GM21381 (cell line): ENCODE data around the gene RFPL3.
"Not testable (repeated sequence)": the region's sequence is repeated elsewhere in the genome, so short reads cannot be mapped to it uniquely, and the experiment has no call there.

Source experiments
- ATAC-seq: cut with Tn5 transposase; IDR thresholded peaks from one replicate; pipeline ENCODE4 v1.9.1; 2021; ENCODE audit warnings: mild to moderate bottlenecking, moderate library complexity; ENCODE audit not compliant: unreplicated experiment

RFPL3 gene

DNA sequence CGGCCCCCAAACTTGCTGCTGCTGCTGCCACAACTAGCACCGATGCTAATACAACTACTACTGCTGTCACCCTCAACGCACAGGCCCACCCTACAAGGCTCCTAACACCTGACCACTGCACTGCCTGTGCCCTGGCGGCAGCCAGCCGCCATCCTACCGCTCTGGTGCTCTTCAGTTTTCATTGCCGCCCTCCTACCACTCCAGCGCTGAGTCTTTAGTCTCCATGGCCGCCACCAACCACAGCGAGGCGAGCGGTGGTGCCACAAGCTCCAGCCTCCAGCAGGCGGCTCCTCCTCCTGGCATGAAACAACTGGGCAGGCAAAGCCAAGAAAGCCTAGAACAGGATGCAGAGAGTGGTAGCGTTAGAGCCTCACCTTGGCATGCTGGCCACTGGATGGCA, 5.0 kb upstream of the RFPL3 start:
- no peak for ATAC-seq

DNA sequence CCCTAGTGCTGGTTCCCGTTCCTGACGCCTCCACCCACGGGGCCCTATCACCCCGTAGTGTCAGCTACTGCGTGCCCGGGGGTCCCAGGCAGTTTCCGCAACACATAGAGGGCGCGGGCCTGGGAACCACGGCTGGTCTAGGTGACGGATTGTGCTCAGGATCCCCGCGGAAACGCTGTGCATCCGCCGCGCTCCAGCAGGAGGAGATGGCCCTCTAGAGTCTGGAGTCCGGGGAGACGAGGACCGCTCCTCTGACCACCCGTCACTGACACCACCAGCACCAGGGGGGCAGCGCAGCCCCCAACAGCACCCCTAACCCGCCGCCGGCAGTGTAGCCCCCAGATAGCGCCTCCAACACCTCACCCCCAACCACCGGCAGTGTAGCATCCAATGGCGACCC, 4.4 kb upstream of the RFPL3 start:
- no peak for ATAC-seq

DNA sequence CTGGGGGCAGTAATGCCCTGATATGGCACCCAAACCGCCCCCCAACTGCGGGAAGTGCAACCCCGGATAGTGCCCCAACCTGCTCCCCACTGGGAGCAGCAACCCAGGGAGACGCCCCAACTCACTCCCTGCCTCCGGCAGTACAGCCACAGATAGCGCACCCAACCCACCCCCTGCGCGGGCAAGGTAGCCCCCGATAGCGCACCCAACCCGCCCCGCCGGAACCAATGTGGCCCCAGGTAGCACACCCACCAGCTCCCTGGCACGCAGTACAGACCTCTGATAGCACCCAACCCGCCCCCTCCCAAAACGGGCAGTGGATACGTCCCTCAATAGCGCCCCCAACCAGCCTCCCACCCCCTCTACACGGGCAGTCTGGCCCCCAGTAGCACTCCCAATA, 3.8 kb upstream of the RFPL3 start:
- ATAC-seq, result no peak

DNA sequence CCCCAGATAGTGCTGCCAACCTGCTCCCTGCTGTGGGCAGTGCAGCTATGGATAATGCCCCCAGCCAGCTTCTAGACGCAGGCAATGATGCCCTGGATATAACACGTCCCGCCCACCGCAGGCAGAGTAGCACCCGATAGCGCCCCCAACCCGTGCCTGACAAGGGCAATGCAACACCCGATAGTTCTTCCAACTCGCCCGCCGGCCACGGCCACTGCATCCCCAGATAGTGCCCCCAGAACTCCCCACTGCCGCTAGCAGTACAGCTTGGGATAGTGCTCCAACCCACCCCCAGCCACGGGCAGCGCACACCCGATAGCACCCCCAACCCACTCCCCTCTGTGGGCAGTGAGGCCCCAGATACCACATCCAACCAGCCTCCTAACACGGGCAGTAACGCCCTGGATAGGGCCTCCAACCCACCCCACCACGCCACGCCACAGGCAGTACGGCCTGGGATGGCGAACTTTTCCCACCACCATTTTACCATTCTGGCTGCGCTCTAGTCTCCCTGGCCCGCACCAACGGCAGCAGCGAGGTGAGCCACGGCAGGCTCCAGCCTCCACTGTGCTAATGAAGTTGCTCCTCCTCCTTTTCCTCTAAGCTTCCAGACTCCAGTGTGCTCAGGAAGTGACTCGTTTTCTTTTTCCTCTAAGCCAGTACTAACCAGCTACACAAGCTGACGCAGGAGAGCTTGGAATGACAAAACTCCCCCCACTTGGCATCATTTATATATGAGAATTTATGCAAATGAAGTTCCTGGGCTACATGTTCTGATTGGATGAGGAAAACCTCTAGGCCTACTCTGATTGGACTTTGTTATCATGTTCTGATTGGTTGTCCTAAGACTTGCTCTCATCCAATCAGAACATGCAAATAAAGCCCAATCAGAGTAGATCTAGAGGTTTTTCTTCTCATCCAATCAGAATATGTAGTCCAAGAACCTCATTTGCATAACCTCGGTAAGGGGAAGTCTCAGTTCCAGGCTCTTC, 3.0 kb upstream of the RFPL3 start:
- ATAC-seq, result no peak

DNA sequence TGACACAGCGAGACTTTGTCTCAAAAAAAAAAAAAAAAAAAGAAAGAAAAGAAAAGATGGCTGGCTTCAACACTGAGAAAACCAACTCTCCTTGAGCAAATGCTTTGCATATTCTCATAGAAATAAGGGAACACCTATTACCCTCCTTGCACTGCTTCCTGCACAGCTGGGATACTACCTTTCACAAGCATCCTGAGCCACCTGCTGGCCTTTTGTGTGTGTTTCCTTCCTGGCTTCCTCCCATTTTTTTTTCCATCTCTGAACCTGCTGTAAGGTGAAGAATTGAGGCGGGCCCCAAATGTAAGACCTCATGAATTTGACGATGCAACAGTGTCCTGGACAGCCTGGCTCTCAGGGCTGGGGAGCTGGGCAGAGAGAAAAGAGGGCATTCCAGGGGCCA, 1.9 kb upstream of the RFPL3 start:
- no peak for ATAC-seq

DNA sequence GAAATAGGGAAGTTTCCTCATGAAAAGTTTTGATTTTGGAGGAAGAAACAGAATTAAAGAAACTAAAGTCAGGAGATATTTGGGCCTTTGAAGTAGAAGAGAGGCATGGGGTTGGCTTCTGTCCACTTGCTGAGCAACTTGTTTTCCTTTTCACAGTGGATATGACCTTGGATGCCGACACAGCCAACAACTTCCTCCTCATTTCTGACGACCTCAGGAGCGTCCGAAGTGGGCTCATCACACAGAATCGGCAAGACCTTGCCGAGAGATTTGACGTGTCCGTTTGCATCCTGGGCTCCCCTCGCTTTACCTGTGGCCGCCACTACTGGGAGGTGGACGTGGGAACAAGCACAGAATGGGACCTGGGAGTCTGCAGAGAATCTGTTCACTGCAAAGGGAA, 2.4 kb downstream of the RFPL3 start:
- not testable (repeated sequence) for ATAC-seq

DNA sequence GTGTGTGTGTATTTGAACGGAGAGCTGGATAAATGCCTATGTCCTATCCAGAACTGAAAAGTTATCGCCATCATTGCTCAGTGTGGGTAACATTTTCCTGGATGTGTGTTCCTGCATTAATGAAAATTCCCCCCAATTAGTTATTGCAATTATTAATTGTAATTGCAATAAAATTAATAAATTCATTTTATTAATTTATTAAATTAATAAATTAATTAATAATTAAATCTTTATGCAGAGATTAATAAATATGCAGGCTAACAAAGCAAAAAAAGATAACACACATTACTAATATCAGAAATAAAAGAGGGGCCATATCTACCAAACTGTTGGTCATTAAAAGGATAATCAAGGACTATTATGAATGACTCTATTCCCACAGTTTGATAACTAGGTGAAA, 3.6 kb downstream of the RFPL3 start:
- no peak for ATAC-seq

DNA sequence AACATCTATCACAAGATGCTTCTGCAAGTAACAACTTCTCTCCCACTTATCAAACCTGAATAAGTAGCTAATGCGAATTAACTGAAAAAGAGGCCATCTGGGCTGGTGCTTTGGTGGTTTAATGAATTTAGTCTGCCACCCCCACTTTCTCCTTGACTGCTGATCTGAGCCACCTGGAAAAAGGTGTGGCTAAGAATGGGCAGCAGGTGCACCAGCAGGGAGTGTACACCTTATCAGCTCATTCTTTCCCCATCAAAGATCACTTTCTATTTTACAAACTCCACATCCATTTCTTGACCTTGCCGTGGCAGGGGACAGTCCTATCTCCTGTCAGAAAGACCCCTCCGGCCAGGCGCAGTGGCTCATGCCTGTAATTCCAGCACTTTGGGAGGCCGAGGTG, 6.5 kb downstream of the RFPL3 start:
- ATAC-seq, result no peak

DNA sequence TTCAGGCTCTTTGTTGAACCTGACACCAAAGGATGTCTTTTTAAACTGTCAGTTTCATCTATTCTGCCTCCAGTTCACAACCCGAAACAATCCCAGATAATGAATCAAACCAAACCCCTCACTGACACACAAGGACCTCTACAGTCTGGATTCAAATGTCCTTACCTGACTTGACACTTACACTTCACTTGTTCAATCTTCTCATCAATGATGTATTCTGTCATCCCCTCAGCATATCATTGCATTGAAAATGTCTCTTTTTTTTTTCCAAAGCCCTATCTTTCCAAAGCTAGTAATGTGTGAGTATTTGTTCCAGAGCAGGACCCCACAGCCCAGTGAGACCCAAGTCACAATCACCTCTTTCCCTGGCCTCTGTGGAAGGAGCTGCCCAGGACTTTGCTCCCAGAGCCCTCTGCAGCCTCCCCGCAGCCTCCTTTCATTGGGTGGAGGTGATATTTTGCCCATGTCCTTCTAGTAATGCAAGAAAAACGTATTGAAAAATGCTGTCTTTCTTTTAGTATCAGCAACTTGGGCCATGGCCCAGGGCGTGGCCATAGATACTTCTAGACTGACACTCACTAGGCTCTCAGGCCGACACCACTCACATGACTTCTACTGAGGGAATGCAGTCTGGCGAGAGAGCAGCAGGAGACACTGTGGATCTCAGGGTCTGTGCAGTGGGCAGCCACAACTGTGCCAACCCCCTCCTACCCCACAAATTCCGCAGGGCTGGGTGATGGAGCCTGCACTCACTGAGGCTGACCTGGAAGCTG, 18.2 kb downstream of the RFPL3 start:
- ATAC-seq, result no peak

DNA sequence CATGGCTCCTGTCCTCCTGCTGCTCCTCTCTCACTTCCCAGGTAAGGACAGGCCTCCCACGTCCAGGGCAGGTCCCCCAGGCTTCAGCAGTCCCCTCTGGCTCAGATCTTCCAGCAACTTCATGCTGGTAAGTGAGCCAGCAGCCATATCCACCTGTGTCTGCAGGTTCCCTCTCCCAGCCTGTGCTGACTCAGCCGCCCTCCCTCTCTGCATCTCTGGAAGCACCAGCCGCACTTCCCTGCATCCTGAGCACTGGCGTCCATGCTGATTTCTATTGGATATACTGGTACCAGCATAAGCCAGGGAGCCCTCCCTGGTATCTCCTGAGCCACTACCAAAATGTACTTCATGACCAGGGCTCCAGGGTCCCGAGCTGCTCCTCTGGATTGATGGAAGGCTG, 19.0 kb downstream of the RFPL3 start:
- no peak for ATAC-seq

DNA sequence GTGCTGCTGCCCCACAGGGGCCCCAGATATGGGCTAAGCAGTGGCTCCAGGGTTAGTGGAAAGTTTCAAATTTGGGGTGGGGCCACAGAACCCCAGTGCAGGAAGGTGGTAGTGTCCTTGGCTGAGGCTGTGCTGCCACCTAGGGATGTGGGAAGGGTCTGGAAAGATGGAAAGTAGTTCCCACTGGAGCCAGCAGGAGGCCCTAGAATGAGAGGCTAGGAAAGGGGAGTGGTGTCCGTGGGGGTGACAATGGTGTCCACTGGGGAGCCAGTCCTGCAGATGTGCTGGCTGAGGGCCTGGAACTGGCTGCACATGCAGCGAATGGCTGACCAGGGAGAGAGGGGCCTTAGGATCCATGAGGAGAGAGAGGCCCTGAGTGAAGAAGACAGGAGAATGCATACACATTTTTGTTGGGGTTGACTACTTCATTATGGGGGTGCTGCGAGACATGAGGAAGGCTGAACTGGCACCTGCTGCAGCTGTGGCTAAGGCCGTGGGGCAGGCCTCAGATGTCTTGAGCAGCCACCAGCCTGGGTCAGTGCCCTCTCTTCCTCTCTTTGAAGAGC, 21.1 kb downstream of the RFPL3 start:
- ATAC-seq, result no peak

DNA sequence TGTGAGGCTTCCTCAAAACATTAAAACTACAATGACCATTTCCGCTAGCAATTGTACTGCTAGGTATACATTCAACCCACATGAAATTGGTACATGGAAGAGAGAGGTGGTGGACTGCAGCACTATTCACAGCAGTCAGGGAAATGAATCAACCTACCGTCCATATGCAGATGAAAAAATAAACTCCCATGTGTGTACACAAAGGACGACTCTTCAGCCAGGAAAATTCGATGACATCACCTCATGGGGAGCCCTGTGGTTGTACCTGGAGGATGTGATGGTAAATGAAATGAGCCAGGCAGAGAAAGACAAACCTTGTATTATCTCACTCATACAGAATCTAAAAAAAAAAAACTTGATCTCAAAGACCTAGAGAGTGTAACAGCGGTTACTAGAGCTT, 23.3 kb downstream of the RFPL3 start:
- no peak for ATAC-seq

DNA sequence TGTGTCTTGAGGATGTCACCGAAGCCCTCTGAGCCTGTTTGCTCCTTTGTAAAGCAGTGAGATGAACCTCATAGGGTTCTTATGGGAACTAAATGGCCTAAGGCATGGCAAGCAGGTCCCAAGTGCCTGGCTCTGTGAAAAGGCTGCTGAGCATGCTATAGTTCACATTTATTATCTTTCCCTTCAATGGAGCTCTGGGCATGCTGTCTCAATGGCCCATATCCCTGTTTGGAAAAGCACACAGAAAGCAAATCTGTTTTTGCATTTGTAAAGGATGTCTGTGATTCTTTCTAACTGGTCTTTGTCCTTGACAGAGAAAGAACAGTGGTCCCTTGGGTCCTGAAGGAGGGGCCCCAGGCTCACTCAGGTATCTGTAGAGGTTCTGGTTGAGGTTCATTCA, 28.0 kb downstream of the RFPL3 start:
- no peak for ATAC-seq

DNA sequence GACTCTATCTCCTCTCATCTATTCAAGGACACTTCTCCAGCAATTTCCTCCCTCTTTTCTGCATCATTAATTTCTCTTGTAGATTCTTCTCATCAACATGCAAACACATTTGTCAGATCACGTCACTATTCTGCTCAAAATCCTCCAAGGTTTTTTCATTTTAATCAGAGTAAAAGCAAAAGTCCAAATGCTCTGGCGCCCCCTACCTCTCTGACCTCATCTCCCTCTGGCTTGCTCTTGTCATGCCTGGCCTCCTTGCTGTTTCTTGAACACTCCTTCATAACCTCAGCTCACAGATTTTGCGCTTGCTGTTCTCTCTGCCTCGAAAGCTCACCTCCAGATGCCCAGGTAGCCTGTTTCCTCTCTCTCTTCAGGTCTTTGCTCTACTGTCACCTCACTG, 32.0 kb downstream of the RFPL3 start:
- no peak for ATAC-seq

DNA sequence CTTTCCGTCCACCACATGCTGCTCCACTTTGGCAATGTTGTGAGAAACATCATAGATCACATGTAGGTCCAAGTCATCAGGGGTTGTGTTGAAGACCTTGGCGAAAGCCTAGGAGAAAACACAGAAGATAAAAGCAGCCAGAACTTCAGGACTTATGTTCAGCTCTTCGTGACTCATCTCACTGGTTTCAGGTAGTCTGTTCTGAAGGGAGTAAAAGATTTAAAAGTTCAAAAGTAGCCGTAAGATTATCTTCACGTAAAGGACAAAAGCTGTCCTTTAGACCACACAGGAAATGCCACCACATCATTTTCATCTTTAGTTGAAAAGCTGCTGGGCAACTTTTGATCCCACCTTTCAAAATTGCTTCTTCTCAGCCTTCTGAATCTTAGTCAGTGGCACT, 37.4 kb downstream of the RFPL3 start:
- no peak for ATAC-seq

DNA sequence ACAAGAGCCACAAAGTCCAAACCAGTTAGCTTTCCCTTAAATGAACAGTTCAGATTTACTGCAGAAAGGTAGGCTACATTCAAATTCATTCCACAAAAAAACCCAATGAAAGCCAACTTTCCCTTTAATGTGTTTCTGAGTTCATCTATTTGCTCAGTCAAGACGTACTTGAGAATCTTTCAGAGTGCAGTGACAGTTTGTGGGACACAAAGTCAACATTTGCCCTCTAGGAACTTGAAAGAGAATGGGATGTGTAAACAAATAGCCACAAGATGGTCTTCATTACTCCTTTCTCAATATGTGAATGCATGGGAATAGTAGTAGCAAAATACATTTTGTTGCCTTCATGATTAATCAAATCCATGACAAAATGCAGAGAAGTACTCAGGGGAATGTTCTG, 38.6 kb downstream of the RFPL3 start:
- ATAC-seq, result no peak

DNA sequence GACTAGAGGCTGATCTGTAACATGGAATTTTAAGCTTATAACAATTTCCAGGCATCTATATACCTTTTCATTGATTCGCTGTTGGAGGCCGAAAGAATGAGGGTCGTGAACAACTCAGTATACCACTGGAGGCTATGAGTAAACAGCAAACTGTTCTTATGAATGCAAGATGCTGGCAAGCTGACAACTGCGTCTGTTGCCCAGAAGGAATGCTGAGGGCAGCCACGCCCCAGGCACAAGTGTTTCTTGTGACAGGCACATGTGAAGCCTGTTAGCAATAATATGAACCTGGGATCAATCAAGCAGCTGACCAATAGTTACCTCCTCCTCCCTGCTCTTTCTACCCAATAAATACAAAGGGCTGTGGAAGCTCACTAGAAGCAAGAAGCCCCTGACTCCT, 39.1 kb downstream of the RFPL3 start:
- ATAC-seq, result no peak

DNA sequence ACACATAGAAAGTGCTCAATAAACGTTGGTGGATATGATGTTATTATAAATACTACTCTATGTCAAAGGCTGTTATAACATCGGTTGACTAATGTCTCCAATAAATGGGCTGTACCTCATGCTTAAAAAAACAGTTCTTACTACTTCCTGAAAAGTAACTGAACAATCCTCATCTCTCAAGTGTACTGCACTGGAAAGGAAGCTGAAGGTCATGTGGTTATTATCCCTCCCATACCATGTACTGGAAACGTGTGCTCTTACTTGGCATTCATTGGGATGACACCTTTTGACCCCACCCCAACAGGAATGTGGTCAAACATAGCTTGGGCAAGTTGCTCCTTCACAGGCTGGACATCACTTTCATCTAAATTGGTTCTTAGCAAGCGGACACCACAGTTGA, 43.8 kb downstream of the RFPL3 start:
- ATAC-seq, result no peak

DNA sequence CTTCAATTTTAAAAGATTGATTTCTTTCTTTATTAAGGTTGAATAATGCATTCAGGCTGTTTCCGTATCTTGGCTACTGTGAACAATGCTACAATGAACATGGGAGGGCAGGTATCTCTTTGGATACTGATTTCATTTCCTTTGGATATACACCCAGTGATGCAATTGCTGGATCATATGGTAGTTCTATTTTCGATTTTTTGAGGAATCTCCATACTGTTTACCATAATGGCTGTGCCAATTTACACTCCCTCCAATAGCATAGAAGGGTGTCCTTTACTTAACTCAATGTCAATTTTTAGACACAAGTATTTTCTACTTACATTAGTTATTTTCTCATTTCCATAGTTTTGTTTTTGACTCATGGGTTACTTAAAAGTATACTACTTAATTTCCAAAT, 46.4 kb downstream of the RFPL3 start:
- no peak for ATAC-seq

DNA sequence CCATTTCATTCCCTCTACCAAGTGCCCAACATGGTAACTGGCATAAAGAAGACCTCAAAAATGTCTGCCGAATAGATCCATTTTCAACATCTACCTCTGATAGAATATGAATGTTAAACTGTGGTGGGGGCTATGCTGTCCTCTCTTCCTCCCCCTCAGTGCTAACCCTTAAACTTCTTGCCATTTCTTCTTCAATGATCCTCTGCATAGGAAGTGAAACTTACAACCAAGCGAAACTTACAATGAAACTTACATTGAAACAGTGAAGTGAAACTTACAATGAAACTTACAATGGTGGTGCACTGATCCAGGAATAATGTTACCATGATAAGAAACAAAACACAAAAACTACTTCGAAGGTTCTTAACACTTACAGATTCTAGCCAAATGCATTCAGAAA, 49.6 kb downstream of the RFPL3 start:
- no peak for ATAC-seq

DNA sequence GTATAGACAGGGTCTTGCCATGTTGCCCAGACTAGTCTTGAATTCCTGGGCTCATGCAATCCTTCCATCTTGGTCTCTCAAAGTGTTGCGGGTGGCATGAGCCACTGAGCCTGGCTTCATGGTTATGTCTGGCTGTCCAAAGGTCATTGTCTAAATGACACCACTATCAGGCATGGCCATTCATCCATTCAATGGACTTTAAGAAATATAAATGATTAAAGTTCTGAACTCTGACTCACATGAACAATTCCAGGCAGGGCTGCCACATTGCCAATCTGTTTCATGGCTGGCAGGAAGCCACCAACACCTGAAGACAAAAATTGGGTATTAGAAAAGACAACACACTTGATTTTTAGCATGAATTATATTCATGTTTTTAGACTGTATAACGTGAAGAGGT, 50.3 kb downstream of the RFPL3 start:
- no peak for ATAC-seq

DNA sequence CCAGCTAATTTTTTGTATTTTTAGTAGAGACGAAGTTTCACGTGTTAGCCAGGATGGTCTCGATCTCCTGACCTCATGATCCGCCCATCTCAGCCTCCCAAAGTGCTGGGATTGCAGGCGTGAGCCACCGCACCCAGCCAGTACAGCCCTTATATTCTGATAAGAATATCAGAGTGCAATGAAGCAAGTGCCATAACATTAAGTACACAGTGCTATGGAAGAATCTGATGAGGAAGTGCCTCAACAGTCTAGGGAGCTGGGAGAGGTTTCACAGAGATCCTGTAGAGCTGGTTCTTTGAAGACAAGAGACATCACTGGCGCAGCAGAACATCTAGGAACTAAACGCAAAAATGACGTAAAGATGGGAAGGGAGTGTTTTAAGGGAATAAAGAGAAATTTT, 52.3 kb downstream of the RFPL3 start:
- no peak for ATAC-seq
